ENCODE results near the gene ZSCAN10.
A peak's percentile ranks its signal among the peaks of the same experiment; 100 is the strongest.
"Not testable (repeated sequence)": the region's sequence is repeated elsewhere in the genome, so short reads cannot be mapped to it uniquely, and the experiment has no call there.

ZSCAN10 gene

DNA sequence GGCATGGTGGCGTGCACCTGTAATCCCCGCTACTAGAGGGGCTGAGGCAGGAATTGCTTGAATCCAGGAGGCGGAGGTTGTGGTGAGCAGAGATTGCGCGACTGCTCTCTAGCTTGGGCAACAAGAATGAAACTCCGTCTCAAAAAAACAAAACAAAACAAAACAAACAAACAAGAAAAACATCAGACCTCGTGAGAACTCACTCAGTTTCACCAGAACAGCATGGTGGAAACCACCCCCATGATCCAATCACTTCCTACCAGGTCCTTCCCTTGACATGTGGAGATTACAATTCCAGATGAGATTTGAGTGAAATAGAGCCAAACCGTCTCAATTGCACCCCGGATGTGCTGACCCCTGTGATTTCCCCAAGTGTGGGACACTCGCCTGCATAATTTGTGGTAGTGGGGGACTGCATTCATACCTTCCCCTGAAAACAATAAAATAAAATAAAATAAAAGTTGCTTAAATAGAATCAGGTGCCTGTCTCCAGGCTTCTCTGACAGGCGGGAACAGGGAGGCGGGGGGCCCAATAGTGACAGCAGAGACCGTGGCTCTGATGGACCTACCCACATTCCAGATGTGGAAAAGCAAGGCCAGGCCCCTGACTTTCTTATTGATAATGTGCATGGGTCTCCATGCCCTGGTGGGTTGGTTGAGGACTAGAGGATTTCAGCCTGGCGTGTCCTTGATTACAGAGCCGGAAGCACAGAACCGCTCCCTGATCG lies 13.1 kb downstream of the ZSCAN10 start:
- H3K27me3 ChIP-seq (ENCODE audit: control insufficient read depth in 1 of 2, insufficient read depth in 2 of 2, low read length in 2 of 2), result no peaks in the 10 kb centered on the region
- peaks cover 13 to 17% of the 10 kb centered on the region in 2 donors for H3K4me1 ChIP-seq (ENCODE audit: control insufficient read depth in 1 of 2, insufficient read depth in 2 of 2, low read length in 2 of 2)
- H3K4me3 ChIP-seq (ENCODE audit: low read depth in 1 of 2, low read length in 2 of 2), result peak overlapping the region; percentile 50 to 57
- peak overlapping the region in 1 of 2 donors; percentile 45 for H3K9ac ChIP-seq (ENCODE audit: low read depth in 1 of 2, low read length in 2 of 2)
- no peak overlapping the region for H3K27ac ChIP-seq (ENCODE audit: low read depth, low read length)
- no peaks in the 10 kb centered on the region for H3K36me3 ChIP-seq (ENCODE audit: control insufficient read depth in 1 of 2, insufficient read depth in 2 of 2, low read length in 2 of 2)
- no peaks in the 10 kb centered on the region for H3K9me3 ChIP-seq (ENCODE audit: control insufficient read depth in 1 of 2, low read length in 2 of 2)

DNA sequence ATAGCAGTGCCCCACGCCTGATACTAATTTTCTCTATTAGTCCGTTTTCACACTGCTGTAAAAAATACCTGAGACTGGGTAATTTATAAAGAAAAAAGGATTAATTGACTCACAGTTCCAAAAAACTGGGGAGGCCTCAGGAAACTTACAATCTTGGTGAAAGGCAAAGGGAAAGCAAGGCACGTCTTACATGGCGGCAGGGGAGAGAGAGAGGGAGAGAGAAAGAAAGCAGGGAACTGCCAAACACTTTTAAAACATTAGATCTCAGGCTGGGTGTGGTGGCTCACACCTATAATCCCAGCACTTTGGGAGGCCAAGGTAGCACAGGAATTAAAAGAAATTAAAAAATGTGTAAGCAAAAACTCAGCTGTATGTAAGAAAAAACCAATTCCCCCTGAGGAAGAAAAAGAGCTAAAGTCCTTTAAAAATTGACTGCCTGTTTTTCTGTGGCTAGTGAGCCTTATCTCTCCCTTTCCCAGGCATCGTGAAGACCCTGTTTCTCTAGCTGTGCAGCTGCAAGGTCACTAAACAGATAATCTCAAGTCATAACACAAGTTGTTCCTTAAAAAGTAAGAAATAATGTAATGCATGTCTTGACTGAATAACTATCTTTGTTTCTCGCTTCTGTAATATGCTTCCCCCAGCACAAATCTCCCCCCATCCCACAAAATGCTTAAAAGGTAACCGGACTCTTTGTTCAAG lies 14.0 kb downstream of the ZSCAN10 start:
- Histone ChIP-seq H3K4me1 (ENCODE audit: control insufficient read depth in 1 of 2, insufficient read depth in 2 of 2, low read length in 2 of 2) (peaks cover 13 to 17% of the 10 kb centered on the region in 2 donors), H3K4me3 (ENCODE audit: low read depth in 1 of 2, low read length in 2 of 2) (no peak overlapping the region), H3K9me3 (ENCODE audit: control insufficient read depth in 1 of 2, low read length in 2 of 2) (no peaks in the 10 kb centered on the region), H3K27ac (ENCODE audit: low read depth, low read length) (no peak overlapping the region), H3K36me3 (ENCODE audit: control insufficient read depth in 1 of 2, insufficient read depth in 2 of 2, low read length in 2 of 2) (no peaks in the 10 kb centered on the region), H3K27me3 (ENCODE audit: control insufficient read depth in 1 of 2, insufficient read depth in 2 of 2, low read length in 2 of 2) (no peaks in the 10 kb centered on the region), H3K9ac (ENCODE audit: low read depth in 1 of 2, low read length in 2 of 2) (no peak overlapping the region)

DNA sequence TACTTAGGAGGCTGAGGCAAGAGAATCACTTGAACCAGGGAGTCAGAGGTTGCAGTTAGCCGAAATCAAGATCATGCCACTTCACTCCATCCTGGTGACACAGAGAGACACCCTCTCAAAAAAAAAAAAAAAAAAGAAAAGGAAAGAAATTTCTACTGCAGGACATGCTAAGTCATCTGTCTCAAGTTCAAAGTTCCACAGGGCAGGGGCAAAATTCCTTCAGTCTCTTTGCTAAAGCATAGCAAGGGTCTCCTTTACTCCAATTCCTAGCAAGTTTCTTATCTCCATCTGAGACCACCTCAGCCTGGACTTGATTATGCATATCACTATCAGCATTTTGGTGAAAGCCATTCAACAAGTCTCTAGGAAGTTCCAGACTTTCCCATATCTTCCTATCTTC lies 14.6 kb downstream of the ZSCAN10 start:
- no peaks in the 10 kb centered on the region for H3K9me3 ChIP-seq (ENCODE audit: control insufficient read depth in 1 of 2, low read length in 2 of 2)
- no peaks in the 10 kb centered on the region for H3K27me3 ChIP-seq (ENCODE audit: control insufficient read depth in 1 of 2, insufficient read depth in 2 of 2, low read length in 2 of 2)
- no peak overlapping the region for H3K9ac ChIP-seq (ENCODE audit: low read depth in 1 of 2, low read length in 2 of 2)
- no peak overlapping the region for H3K4me3 ChIP-seq (ENCODE audit: low read depth in 1 of 2, low read length in 2 of 2)
- no peak overlapping the region for H3K27ac ChIP-seq (ENCODE audit: low read depth, low read length)
- H3K4me1 ChIP-seq (ENCODE audit: control insufficient read depth in 1 of 2, insufficient read depth in 2 of 2, low read length in 2 of 2), result peaks cover 13 to 17% of the 10 kb centered on the region in 2 donors
- H3K36me3 ChIP-seq (ENCODE audit: control insufficient read depth in 1 of 2, insufficient read depth in 2 of 2, low read length in 2 of 2), result no peaks in the 10 kb centered on the region

DNA sequence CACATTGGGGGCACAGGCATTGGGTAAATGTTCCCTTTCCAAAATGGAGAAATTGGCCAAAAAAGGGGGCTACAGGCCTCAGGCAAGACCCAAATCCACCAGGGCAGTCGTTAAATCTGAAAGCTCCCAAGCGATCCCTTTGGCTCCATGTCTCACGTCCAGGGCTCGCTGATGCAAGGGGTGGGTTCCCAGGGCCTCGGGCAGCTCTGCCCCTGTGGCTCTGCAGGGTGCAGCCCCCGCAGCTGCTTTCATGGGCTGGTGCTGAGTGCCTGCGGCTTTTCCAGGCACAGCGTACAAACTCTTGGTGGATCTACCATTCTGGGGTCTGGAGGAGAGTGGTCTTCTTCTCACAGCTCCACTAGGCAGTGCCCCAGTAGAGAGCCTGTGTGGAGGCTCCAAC lies 15.7 kb downstream of the ZSCAN10 start:
- H3K4me1 ChIP-seq (ENCODE audit: control insufficient read depth in 1 of 2, insufficient read depth in 2 of 2, low read length in 2 of 2), result peaks cover 13 to 17% of the 10 kb centered on the region in 2 donors
- H3K4me3 ChIP-seq (ENCODE audit: low read depth in 1 of 2, low read length in 2 of 2); H3K36me3 ChIP-seq (ENCODE audit: control insufficient read depth in 1 of 2, insufficient read depth in 2 of 2, low read length in 2 of 2); H3K27ac ChIP-seq (ENCODE audit: low read depth, low read length); H3K9me3 ChIP-seq (ENCODE audit: control insufficient read depth in 1 of 2, low read length in 2 of 2); H3K9ac ChIP-seq (ENCODE audit: low read depth in 1 of 2, low read length in 2 of 2); H3K27me3 ChIP-seq (ENCODE audit: control insufficient read depth in 1 of 2, insufficient read depth in 2 of 2, low read length in 2 of 2): not testable (repeated sequence)

DNA sequence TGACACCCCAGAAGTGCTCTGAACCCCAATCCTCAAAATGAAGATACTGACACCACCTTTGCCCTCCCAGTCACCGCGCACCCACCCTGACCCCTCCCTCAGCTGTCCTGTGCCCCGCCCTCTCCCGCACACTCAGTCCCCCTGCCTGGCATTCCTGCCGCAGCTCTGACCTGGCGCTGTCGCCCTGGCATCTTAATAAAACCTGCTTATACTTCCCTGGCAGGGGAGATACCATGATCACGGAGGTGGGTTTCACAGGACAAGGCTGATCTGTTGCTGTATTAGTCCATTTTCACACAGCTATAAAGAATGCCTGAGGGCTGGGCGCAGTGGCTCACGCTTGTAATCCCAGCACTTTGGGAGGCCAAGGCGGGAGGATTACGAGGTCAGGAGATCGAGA lies 17.1 kb downstream of the ZSCAN10 start:
- not testable (repeated sequence) for H3K36me3 ChIP-seq (ENCODE audit: control insufficient read depth in 1 of 2, insufficient read depth in 2 of 2, low read length in 2 of 2); H3K9me3 ChIP-seq (ENCODE audit: control insufficient read depth in 1 of 2, low read length in 2 of 2); H3K27ac ChIP-seq (ENCODE audit: low read depth, low read length); H3K4me3 ChIP-seq (ENCODE audit: low read depth in 1 of 2, low read length in 2 of 2); H3K4me1 ChIP-seq (ENCODE audit: control insufficient read depth in 1 of 2, insufficient read depth in 2 of 2, low read length in 2 of 2); H3K27me3 ChIP-seq (ENCODE audit: control insufficient read depth in 1 of 2, insufficient read depth in 2 of 2, low read length in 2 of 2); H3K9ac ChIP-seq (ENCODE audit: low read depth in 1 of 2, low read length in 2 of 2)

DNA sequence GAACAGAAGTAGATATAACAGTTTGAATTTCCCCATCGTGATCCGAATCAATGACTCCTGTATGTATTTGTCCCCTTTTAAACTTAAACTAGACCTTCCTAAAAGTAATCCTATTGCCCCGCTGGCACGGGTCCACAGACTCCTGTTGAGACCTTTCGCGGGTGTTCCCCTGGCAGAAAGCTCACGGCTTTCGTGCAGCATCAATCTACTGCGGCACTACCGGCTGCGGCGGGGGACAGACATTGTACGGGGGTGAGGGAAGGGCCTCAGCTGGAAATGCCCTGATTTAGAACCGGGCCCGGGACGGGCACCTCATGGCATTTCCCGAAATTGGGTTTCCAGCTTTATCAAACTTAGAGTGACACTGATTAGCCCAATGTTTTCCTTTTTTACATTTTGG lies 19.1 kb downstream of the ZSCAN10 start:
- no peak overlapping the region for H3K4me3 ChIP-seq (ENCODE audit: low read depth in 1 of 2, low read length in 2 of 2)
- H3K27ac ChIP-seq (ENCODE audit: low read depth, low read length), result no peak overlapping the region
- no peak overlapping the region for H3K9ac ChIP-seq (ENCODE audit: low read depth in 1 of 2, low read length in 2 of 2)
- H3K9me3 ChIP-seq (ENCODE audit: control insufficient read depth in 1 of 2, low read length in 2 of 2), result no peaks in the 10 kb centered on the region
- H3K4me1 ChIP-seq (ENCODE audit: control insufficient read depth in 1 of 2, insufficient read depth in 2 of 2, low read length in 2 of 2), result peaks cover 0 to 4% of the 10 kb centered on the region in 2 donors
- H3K36me3 ChIP-seq (ENCODE audit: control insufficient read depth in 1 of 2, insufficient read depth in 2 of 2, low read length in 2 of 2), result no peaks in the 10 kb centered on the region
- no peaks in the 10 kb centered on the region for H3K27me3 ChIP-seq (ENCODE audit: control insufficient read depth in 1 of 2, insufficient read depth in 2 of 2, low read length in 2 of 2)

DNA sequence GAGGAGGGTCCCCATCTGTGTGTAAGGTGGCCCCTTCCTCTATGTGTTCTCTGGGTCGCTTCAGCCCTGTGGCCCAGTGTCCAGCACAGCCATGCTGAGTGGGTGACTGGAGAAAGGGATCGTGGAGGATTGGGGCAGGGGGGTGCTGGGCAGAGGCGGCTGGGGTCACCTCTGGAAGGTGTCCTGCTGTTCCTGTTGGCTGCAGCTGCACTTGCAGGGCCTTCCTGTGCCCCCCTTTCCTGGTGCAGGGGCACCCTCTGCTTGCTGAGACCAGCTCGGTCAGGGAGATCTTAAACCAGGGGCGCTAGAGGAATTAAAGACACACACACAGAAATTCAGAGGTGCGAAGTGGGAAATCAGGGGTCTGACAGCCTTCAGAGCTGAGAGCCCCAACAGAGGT lies 22.5 kb downstream of the ZSCAN10 start:
- Histone ChIP-seq H3K9me3 (ENCODE audit: control insufficient read depth in 1 of 2, low read length in 2 of 2) (no peaks in the 10 kb centered on the region), H3K36me3 (ENCODE audit: control insufficient read depth in 1 of 2, insufficient read depth in 2 of 2, low read length in 2 of 2) (no peaks in the 10 kb centered on the region), H3K27ac (ENCODE audit: low read depth, low read length) (no peak overlapping the region), H3K4me1 (ENCODE audit: control insufficient read depth in 1 of 2, insufficient read depth in 2 of 2, low read length in 2 of 2) (peaks cover 0 to 22% of the 10 kb centered on the region in 2 donors), H3K27me3 (ENCODE audit: control insufficient read depth in 1 of 2, insufficient read depth in 2 of 2, low read length in 2 of 2) (peaks cover 0 to 6% of the 10 kb centered on the region in 2 donors), H3K9ac (ENCODE audit: low read depth in 1 of 2, low read length in 2 of 2) (no peak overlapping the region), H3K4me3 (ENCODE audit: low read depth in 1 of 2, low read length in 2 of 2) (no peak overlapping the region)

DNA sequence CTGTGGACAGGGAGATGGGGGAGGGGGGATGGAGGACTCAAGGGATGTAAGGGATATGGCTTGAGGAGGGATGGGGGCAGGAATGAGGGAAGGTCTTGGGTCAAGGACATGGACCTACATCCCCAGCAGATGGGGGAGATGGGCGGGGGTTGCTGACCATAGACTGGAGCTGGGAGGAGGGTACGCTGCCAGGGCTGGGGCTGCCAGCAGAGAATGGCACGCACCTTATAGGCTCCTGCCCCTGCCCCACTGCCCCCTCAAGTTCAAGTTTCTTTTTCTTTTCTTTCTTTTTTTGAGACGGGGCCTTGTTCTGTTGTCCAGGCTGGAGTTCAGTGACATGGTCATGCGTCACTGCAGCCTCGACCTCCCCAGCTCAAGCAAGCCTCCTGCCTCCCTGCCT lies 23.1 kb downstream of the ZSCAN10 start:
- H3K9me3 ChIP-seq (ENCODE audit: control insufficient read depth in 1 of 2, low read length in 2 of 2); H3K27me3 ChIP-seq (ENCODE audit: control insufficient read depth in 1 of 2, insufficient read depth in 2 of 2, low read length in 2 of 2); H3K27ac ChIP-seq (ENCODE audit: low read depth, low read length); H3K36me3 ChIP-seq (ENCODE audit: control insufficient read depth in 1 of 2, insufficient read depth in 2 of 2, low read length in 2 of 2); H3K9ac ChIP-seq (ENCODE audit: low read depth in 1 of 2, low read length in 2 of 2); H3K4me3 ChIP-seq (ENCODE audit: low read depth in 1 of 2, low read length in 2 of 2): not testable (repeated sequence)
- peaks cover 0 to 24% of the 10 kb centered on the region in 2 donors for H3K4me1 ChIP-seq (ENCODE audit: control insufficient read depth in 1 of 2, insufficient read depth in 2 of 2, low read length in 2 of 2)

DNA sequence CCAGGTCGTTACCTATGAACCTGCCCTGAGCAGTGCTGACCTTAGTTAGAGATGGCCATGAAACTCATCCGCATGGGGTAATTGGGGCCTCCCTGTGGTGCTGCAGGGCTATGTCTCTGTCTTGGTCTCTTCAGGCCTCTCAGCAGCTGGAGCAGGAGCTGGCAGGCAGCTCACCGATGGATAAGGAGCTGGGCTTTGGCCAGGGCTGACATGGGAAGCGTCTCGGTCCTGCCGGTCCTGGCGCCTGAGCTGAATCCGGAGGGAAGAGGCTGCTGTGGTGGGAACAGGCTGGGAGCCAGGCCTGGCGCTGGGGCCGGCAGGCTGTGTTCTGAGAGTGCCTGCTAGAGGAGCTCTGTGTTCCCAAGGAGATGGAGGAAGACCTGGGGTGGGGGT lies 23.6 kb downstream of the ZSCAN10 start:
- Histone ChIP-seq H3K27ac (ENCODE audit: low read depth, low read length) (peak overlapping the region; percentile 58), H3K9me3 (ENCODE audit: control insufficient read depth in 1 of 2, low read length in 2 of 2) (no peaks in the 10 kb centered on the region), H3K9ac (ENCODE audit: low read depth in 1 of 2, low read length in 2 of 2) (no peak overlapping the region), H3K36me3 (ENCODE audit: control insufficient read depth in 1 of 2, insufficient read depth in 2 of 2, low read length in 2 of 2) (no peaks in the 10 kb centered on the region), H3K4me1 (ENCODE audit: control insufficient read depth in 1 of 2, insufficient read depth in 2 of 2, low read length in 2 of 2) (peaks cover 0 to 24% of the 10 kb centered on the region in 2 donors), H3K27me3 (ENCODE audit: control insufficient read depth in 1 of 2, insufficient read depth in 2 of 2, low read length in 2 of 2) (peaks cover 0 to 6% of the 10 kb centered on the region in 2 donors), H3K4me3 (ENCODE audit: low read depth in 1 of 2, low read length in 2 of 2) (no peak overlapping the region)

DNA sequence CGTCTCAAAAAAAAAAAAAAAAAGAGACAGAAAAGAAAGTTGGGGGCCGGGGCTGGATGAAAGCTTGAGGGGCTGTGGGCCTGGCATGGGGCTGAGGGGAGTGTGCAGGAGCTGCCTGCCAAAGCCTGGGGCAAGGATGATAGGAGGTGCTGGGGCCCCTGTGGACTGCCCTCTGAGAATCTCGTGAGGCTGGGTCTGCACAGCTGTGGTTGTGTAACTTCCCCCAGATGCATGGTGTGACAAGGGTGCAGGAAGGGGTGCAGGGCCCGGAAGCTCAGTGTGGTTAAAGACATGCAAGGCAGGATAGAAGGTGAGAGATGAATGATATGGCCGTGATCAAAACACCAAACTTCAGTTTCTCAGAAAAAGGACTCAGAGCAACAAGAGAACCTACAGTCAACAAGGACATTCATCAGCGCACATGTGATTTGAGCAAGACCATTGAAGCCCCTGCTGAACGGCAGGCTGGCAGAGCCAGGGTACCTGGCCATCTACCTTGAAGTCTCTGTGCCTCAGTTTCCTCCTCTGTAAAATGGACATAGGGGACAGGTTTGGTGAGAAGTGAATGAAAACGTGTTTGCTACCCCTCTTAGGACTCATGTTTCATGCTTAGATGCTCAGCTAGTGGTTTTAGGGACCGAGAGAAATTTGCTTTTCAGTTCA lies 24.1 kb downstream of the ZSCAN10 start:
- Histone ChIP-seq H3K4me1 (ENCODE audit: control insufficient read depth in 1 of 2, insufficient read depth in 2 of 2, low read length in 2 of 2) (peaks cover 0 to 24% of the 10 kb centered on the region in 2 donors), H3K36me3 (ENCODE audit: control insufficient read depth in 1 of 2, insufficient read depth in 2 of 2, low read length in 2 of 2) (no peaks in the 10 kb centered on the region), H3K4me3 (ENCODE audit: low read depth in 1 of 2, low read length in 2 of 2) (no peak overlapping the region), H3K27me3 (ENCODE audit: control insufficient read depth in 1 of 2, insufficient read depth in 2 of 2, low read length in 2 of 2) (peaks cover 0 to 6% of the 10 kb centered on the region in 2 donors), H3K9ac (ENCODE audit: low read depth in 1 of 2, low read length in 2 of 2) (no peak overlapping the region), H3K27ac (ENCODE audit: low read depth, low read length) (peak overlapping the region; percentile 58), H3K9me3 (ENCODE audit: control insufficient read depth in 1 of 2, low read length in 2 of 2) (no peaks in the 10 kb centered on the region)
